Forelimb muscle (tissue), 1 donor: ENCODE measurements around the gene PHF24. TPM values are rescaled to one million over a fixed set of nuclear protein-coding genes. Genes with fewer than 3 reads are reported as not detected.
"Not testable (repeated sequence)": the region's sequence is repeated elsewhere in the genome, so short reads cannot be mapped to it uniquely, and the experiment has no call there.

Experiments used
- DNase-seq: peaks from one replicate; pipeline ENCODE4 v3.0.0-alpha.2; 2013; ENCODE audit warnings: low read depth
- polyA plus RNA-seq: library from polyadenylated mRNA; unstranded; fragments of 120-200 nt; gene quantifications from one replicate; pipeline ENCODE4 v1.2.1, GENCODE V29; 2013; ENCODE audit not compliant: insufficient read length

Gene PHF24
- polyA plus RNA-seq, 1 donor = 0.09 TPM

DNA sequence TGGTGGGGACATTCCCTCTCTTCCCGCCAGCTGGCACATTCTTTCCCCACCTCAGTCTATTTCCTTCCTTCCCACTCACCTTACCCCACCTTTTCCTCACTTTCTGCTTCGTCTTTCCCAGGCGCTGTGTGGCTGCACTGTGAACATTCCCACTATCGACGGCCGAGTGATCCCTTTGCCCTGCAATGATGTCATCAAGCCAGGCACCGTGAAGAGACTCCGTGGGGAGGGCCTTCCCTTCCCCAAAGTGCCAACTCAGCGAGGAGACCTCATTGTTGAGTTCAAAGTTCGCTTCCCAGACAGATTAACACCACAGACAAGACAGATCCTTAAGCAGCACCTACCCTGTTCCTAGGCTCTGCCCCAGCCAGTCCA, 38.8 kb downstream of the PHF24 start:
- no peak for DNase-seq

DNA sequence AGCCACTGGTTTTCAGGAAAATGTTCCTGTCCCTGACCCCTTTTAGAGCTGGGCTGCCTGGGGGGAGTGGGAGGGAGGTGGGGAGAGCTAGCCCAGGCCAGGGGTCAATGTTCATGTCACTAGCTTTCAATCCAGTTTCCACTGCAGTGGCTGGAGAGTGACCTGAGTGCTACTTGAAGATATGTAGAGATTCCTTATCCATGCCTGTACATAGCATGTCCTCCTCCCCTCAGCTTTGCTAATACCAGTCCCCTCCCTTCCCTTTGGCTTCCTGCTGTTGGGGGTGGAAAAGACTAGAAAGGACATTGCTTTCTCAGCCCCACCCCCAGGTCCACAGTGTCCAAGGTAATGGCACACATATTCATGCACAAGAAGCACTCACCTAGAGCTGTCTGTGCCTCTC, 39.3 kb downstream of the PHF24 start:
- no peak for DNase-seq

- DNase-seq = no peak
Observed at GRCh38 chr9:34998266-34998665, 40.2 kb downstream of the PHF24 start.

DNA sequence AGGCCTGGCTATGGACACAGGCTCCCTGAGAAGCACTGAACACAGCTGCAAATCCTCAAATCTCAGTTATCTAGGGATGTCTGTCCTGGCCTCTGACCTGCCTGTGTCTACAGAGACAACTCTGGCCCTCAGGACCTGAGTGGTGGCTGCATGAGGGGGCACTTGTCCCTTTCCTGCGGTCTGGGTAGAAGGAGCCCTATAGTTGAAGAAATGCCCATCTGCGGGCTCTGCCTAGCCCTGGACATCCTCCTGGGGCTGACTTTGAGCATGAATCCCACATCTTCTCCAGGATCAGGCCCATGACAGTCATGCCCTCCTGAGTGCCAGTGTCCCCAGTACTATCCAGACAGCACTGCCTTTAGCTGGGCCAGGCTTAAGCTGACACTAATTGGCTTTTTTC, 41.5 kb downstream of the PHF24 start:
- DNase-seq = no peak

- DNase-seq = no peak
Observed at GRCh38 chr9:35000535-35001284, 42.6 kb downstream of the PHF24 start.

- DNase-seq = no peak
Observed at GRCh38 chr9:35001285-35001677, 43.2 kb downstream of the PHF24 start.

DNA sequence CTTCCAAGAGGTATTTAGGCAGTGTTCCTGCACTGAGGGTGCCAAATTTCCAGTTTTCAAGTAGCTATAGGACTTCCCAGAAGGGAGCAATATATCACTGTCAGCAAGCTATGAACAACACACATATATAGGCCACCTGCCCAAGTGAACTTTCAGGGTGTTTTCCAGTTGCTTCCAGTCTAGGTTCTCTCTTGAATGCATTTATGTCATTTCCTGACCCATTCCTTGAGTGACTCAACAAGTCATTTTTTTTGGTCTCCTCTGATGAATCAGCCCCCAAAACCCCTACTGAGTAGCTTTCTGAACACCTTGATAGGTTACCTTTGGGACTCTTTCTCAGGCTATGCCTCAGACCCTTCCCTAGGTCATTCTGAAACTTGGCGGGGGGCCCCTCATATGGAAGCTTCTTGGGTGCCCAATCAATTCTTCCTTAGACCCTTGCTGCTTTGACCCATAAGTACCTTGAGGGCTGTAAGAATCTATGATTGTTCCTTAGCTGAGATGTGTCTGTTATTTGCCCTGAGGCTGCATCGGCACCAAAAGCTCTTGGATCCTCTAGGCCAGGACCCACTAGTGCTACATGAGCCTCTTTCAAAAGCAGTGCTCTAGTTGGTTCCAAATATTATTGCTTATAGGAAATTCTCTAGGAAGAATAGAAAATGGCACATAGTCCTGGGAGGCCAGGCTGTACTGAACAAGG, 43.9 kb downstream of the PHF24 start:
- no peak for DNase-seq

- no peak for DNase-seq
Observed at GRCh38 chr9:35002623-35003022, 44.5 kb downstream of the PHF24 start.

DNA sequence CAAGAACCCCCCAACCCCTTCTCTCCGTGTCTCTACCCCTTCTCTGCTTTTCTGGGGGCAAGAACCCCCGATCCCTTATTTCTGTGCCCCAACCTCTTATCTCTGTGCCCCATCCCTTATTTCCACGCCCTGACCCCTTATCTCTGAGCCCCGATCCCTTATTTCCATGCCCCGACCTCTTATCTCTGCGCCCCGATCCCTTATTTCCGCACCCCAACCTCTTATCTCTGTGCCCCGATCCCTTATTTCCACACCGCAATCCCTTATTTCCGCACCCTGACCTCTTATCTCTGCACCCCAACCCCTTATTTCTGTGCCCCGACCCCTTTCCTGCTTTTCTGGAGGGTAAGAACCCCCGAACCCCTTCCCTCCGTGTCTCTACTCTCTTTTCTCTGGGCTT, 46.2 kb downstream of the PHF24 start:
- not testable (repeated sequence) for DNase-seq

DNA sequence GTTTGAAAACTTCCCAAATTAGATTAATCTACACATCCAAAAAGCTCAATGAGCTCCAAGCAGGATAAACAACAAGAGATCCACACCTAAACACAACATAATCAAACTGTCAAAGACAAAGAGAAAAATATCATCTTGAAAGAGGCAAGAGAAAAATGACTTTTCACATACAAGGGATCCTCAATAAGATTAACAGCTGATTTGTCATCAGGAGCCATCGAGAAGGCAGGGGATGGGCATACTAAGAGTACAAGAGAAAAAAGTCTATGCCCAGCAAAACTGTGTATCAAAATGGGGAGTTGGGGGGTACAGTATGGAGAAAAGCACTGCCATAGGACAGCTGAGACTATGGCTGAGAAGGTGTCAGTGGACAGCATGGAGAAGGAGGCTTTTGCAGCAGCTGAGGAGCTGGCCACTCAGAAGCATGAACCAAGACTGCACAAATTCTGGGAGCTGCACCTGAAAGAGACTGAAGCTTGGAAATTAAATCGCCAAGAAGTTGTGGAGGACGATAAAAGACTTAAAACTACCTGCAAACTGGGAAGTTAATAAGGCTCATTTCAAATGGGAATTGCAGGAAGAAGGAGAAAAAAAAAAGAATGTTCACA, 52.4 kb downstream of the PHF24 start:
- no peak for DNase-seq

DNA sequence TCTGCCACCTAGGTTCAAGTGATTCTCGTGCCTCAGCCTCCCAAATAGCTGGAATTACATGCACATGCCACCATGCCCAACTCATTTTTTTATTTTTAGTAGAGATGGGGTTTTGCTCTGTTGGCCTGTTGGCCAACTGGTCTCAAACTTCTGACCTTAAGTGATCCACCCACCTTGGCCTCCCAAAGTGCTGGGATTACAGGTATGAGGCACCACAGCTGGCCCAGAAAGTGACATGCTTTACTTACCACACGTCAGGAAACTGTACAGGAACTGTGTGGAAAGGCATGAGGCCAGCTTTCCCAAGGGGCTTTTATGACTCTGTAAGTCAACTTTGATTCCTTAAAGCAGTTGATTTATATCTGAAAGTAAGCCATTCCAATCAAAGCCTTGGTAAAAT, 56.4 kb downstream of the PHF24 start:
- no peak for DNase-seq

- not testable (repeated sequence) for DNase-seq
Observed at GRCh38 chr9:35023443-35023842, 65.4 kb downstream of the PHF24 start.

DNA sequence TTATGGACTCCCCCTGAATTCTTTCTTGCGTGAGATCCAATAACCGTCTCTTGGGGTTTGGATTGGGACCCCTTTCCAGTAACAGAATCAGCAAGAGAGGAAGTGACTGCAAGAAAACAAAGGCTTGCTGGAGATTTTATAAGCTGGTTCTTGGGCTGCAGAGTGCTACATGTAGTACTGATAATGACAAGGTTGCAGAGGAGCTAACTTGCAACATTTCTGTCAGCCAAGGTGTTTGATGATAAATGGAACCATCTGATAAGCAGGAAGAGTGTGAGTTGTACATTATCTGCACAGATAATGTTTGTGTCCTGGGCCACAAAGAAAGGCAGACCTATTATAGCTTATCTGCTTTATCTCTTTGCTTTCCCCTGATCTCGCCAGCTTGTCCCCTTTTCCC, 68.6 kb downstream of the PHF24 start:
- no peak for DNase-seq

DNA sequence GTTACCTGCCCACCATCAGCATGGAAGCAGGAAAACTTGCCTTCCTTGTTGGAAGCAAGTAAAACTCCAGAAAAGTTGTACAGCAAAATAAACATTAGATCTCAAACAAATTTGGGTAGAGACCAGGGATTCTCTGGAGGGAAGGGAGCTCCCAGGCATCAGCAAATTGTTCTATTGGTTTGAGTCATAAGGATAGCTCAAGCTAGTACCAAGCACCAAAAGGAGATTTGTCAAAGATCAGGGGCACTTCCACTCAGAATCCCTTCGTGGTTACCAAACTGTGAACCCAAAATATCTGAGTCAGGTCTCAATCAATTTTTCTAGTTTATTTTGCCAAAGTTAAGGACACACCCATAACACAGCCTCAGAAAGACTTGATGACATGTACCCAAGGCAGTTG, 69.3 kb downstream of the PHF24 start:
- DNase-seq = no peak

DNA sequence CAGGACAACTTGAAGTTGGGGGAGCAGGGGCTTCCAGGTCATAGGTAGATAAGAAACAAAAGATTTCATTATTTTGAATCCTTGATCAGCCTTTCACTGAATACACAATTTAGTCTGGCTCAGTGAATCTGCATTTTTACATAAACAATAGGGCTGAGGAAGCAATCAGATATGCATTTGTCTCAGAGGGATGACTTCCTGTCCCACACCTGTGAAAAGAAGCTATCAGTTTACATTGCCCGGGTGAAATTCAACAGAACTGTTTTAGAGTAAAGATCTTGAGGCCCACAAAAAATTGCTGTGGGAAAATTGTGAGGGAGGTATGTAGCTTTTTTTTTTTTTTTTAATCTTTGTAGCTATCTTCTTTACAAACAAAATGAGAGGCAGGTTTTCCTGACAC, 69.8 kb downstream of the PHF24 start:
- DNase-seq = no peak

GRCh38 chr9:35028341-35028740, 70.3 kb downstream of the PHF24 start:
- no peak for DNase-seq

DNA sequence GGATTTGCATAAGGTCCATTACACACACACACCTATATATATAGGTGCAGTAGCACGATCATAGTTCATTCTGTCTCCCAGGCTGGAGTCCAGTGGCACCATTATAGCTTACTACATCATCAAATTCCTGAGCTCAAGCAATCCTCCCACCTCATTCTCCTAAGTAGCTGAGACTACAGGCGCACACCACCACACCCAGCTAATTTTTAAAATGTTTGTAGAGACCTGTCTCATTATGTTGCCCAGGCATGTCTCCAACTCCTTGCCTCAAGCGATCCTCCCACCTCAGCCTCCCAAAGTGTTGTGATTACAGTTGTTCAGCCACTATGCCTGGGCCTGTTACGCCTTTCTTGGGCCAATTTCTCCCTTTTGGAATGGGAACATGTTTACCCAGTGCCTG, 71.2 kb downstream of the PHF24 start:
- DNase-seq = no peak

- DNase-seq = no peak
Observed at GRCh38 chr9:35029852-35030251, 71.8 kb downstream of the PHF24 start.

Other genes with a start within 250 kb of the PHF24 start
- gene CCL21, start 248.1 kb upstream of the PHF24 start, polyA plus RNA-seq = 9.2 TPM
- 61.6 TPM for gene DNAJB5, start 31.5 kb downstream of the PHF24 start, polyA plus RNA-seq
- gene VCP, start 114.3 kb downstream of the PHF24 start, polyA plus RNA-seq = 172 TPM
- 23.6 TPM for gene FANCG, start 121.7 kb downstream of the PHF24 start, polyA plus RNA-seq
- gene PIGO, start 138.3 kb downstream of the PHF24 start, polyA plus RNA-seq = 11.2 TPM
- gene STOML2, start 144.8 kb downstream of the PHF24 start, polyA plus RNA-seq = 66.4 TPM
- gene ATOSB, start 157.6 kb downstream of the PHF24 start, polyA plus RNA-seq = 12.0 TPM
- gene UNC13B, start 203.7 kb downstream of the PHF24 start, polyA plus RNA-seq = 20.5 TPM